Panc1 (cell line): Measurements from ENCODE around the gene SLCO3A1. TPM values are rescaled to one million over a fixed set of nuclear protein-coding genes. Genes with fewer than 3 reads are reported as not detected.

Source experiments
- ATAC-seq: fragments of 200-7000 bp; cut with Tn5 transposase; 2 replicates; pipeline ENCODE4 v1.9.1; 2020; ENCODE audit warnings: mild to moderate bottlenecking, moderate library complexity
- BruUV-seq: library from RNA; stranded (reverse); fragments of 400-500 nt; replicated peaks from 2 replicates; lab custom pipeline; 2021; lab: Mats Ljungman, UMichigan
- CTCF ChIA-PET: fragments of 300-600 bp; sonication (Branson Sonifier 250); formaldehyde crosslinking; loops from one replicate; lab custom pipeline; 2022; ENCODE audit warnings: antibody characterized with exemption; lab: Charles Lee
- POLR2A ChIA-PET: fragments of 300-600 bp; sonication (Branson Sonifier 250); formaldehyde crosslinking; loops from one replicate; lab custom pipeline; 2022; ENCODE audit warnings: antibody characterized with exemption; lab: Charles Lee
- DNase-seq: peaks from one replicate; pipeline ENCODE4 v3.0.0-alpha.2; 2010; ENCODE audit warnings: low read depth, low spot score
- H3K27ac ChIP-seq: 2 replicates; pipeline ENCODE4 v1.5.1; 2011; ENCODE audit warnings: mild to moderate bottlenecking, low read length, inconsistent platforms
- H3K27me3 ChIP-seq: fragments of 200-500 bp; sonication (Bioruptor generic); 2 replicates; pipeline ENCODE4 v1.6.0; 2014; ENCODE audit warnings: low read length, inconsistent platforms; ENCODE audit not compliant: control insufficient read depth, insufficient read depth
- H3K36me3 ChIP-seq: fragments of 200-500 bp; sonication (Bioruptor generic); 2 replicates; pipeline ENCODE4 v1.5.1; 2014; ENCODE audit warnings: inconsistent platforms, mild to moderate bottlenecking, low read length, moderate library complexity; ENCODE audit not compliant: control insufficient read depth, insufficient read depth
- H3K4me1 ChIP-seq: 2 replicates; pipeline ENCODE4 v1.5.1; 2011; ENCODE audit warnings: inconsistent platforms, mild to moderate bottlenecking, low read length, moderate library complexity; ENCODE audit not compliant: control insufficient read depth, insufficient read depth
- H3K4me3 ChIP-seq, 2 experiments: 2 replicates each; pipeline ENCODE4 v1.5.1; 2011 to 2012; ENCODE audit warnings: low read depth in 2 of 2, low read length in 2 of 2, mild to moderate bottlenecking in 2 of 2, inconsistent platforms in 1 of 2, moderate library complexity in 1 of 2
- H3K9me3 ChIP-seq: fragments of 200-500 bp; sonication (Bioruptor generic); 2 replicates; pipeline ENCODE4 v1.5.1; 2014; ENCODE audit warnings: low read depth, mild to moderate bottlenecking, inconsistent platforms, low read length, moderate library complexity; ENCODE audit not compliant: control insufficient read depth, insufficient read depth
- POLR2AphosphoS5 ChIP-seq: IDR thresholded peaks from 2 replicates; pipeline ENCODE4 v1.6.1; 2012; ENCODE audit warnings: mild to moderate bottlenecking, low read depth, low read length, moderate library complexity
- SIN3A ChIP-seq: IDR thresholded peaks from 2 replicates; pipeline ENCODE4 v1.6.1; 2012; ENCODE audit warnings: low read depth, mild to moderate bottlenecking, low read length, moderate library complexity, borderline replicate concordance; ENCODE audit not compliant: insufficient read depth
- TCF7L2 ChIP-seq: IDR thresholded peaks from 2 replicates; pipeline ENCODE4 v1.6.1; 2011; ENCODE audit warnings: mild to moderate bottlenecking, low read depth, low read length, inconsistent platforms
- in situ Hi-C: cut with HindIII; loops from 2 replicates; pipeline ENCODE4 v1.10.0; 2016; ENCODE audit warnings: low sequenced_read_pairs, low pct_unique_long_range_greater_than_20kb
- intact Hi-C: fragments of 100-400 bp; cut with micrococcal nuclease; formaldehyde crosslinking; loops from one replicate; pipeline ENCODE4 v1.10.0; 2022; ENCODE audit not compliant: unreplicated experiment
- total RNA-seq: library from RNA; stranded (reverse); gene quantifications from one replicate; pipeline ENCODE4 v1.2.1, GENCODE V29; 2021; ENCODE audit not compliant: unreplicated experiment
- TF ChIP-seq, protein P1 (sequence below): fragments of 450-650 bp; IDR thresholded peaks from 2 replicates; pipeline ENCODE4 v1.5.1; 2017; ENCODE audit warnings: mild to moderate bottlenecking
- TF ChIP-seq, protein P2 (sequence below), 2 experiments: IDR thresholded peaks; 2 replicates each; pipeline ENCODE4 v1.6.1; 2011 to 2012; ENCODE audit warnings: low read depth in 2 of 2, control low read depth in 1 of 2, low read length in 1 of 2, mild to moderate bottlenecking in 1 of 2, moderate library complexity in 1 of 2; ENCODE audit not compliant: insufficient read depth in 1 of 2

Gene SLCO3A1
- total RNA-seq, 1 experiment from 2014 or later: 20.6 TPM

DNA sequence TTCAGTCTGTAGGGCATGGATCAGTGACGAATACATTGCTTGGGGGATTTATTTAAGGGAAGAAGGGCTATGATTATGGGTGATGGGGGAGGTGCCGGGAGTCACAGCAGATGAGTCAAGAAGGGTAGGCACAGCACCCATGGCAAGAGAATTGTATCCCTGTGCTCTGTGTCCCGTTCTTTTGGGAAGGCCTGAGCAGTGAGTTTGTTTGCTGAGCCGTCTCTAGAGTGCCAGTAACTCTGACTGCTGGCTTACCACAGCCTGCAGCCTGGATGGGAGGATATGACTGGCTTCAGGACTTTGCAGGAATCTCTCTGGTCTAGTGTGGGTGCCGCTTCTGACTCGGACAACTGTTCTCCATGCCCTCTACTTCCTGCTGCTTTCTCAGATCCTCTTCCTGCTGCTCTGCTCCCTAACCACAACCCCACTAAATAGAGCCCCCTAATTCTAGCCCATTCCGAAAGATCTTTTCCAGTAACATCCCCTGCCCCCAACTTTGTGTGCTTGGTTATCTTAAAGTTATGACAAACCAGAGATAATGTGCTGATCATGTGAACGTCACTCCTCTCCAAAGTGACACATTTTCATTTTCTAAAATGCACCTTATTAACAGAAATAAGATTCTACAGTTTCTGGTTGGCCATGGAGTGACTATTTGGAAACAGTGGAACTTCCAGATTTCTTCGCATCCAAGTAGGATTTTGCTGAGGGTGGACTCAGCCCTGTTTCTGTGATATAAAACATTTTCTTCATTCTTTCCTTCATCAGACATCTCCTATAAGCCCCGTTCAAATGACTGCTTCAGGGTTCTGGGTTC, 239.0 kb downstream of the SLCO3A1 start:
- Histone ChIP-seq H3K36me3 (no peaks in the 10 kb centered on the region), H3K4me1 (no peaks in the 10 kb centered on the region), H3K4me3 (no peak overlapping the region), H3K27me3 (no peaks in the 10 kb centered on the region), H3K9me3 (no peaks in the 10 kb centered on the region), H3K27ac (no peak overlapping the region)
- DNase-seq (no peak), ATAC-seq (peak; percentile 38; the same call in 1 of the 2 replicates)
- in situ Hi-C loops (no loop called here), intact Hi-C loops (no loop called here)
- CTCF ChIA-PET: no interaction called here
- BruUV-seq: no TSS peak
- no peak for TF ChIP-seq SIN3A
- POLR2A ChIA-PET: no interaction called here

DNA sequence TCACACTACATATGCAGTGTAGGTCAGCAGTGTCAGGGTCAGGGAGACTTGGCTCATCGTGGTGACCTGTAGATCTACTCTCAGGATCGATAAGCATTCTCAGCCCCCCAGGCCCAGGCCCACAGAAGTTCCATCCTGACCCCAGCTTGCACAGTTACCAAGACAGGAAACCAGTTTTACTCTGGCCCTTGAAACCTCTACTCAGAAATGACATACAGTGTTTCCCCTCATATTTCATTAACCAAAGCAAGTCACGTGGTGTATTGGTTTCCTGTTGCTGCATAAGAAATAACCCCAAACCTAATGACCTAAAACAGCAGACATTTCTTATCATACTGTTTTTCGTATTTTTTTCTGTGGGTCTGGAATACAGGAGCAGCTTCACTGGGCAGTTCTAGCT, 242.2 kb downstream of the SLCO3A1 start:
- CTCF ChIA-PET: interaction anchor here (0.6 kb wide), 1 partner anchor 289 kb away, joined by 3 read pairs; no protein-coding TSS in a partner anchor
- BruUV-seq: no TSS peak

DNA sequence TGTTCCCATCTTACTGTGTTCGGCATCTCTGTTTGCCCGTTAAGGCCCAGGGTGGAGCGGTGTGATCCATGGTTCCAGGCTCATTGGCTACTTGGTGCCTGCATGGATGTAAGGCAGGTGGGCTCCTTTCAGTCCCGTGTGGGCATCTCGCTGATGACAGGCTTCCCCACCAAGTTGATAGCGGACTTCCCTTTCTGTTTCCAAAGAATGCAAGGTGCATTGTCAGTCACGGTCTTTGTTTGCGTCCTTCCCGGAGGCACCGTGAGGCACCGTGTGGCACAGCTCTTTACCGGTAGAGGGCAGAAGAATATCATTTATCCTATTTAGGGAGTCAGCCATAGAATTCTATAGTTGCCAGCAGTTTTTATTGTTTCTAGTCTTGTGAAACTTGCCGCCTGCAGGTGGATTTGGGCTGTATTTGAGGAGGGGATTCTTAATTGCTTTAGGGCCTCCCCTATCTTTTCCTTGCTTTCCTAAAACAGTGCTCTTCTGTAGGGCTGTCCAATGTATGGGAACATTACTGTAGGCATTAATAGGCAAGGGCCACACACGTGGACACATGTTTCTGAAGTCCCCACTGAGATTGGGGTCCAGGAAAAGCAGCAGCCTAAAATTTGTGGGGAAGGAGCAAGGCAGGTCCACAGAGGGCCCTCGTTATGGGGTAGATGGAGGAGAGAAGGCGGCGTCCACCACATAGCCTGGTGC, 244.1 kb downstream of the SLCO3A1 start:
- ChIA-PET POLR2A (no interaction called here), CTCF (interaction anchor here (0.6 to 0.8 kb wide), 3 partner anchors 617 to 652 kb away, joined by 3 to 11 read pairs (median 4); no protein-coding TSS in a partner anchor)
- no peaks in the 10 kb centered on the region for H3K4me1 ChIP-seq
- intact Hi-C loops: loop anchor here (1.0 to 5.0 kb wide), 4 partner anchors 130 to 615 kb away; no protein-coding TSS in a partner anchor
- DNase-seq (no peak), ATAC-seq (peak; percentile 95)
- no peaks in the 10 kb centered on the region for H3K27me3 ChIP-seq
- no peak overlapping the region for H3K27ac ChIP-seq
- in situ Hi-C loops: no loop called here
- H3K4me3 ChIP-seq: 0 out of 4 replicates have a peak overlapping the region, but pooled peaks of 1 of the 2 experiments have one; percentile 2
- no peaks in the 10 kb centered on the region for H3K36me3 ChIP-seq
- no peaks in the 10 kb centered on the region for H3K9me3 ChIP-seq
- no TSS peak for BruUV-seq
- TF ChIP-seq, protein P1, sequence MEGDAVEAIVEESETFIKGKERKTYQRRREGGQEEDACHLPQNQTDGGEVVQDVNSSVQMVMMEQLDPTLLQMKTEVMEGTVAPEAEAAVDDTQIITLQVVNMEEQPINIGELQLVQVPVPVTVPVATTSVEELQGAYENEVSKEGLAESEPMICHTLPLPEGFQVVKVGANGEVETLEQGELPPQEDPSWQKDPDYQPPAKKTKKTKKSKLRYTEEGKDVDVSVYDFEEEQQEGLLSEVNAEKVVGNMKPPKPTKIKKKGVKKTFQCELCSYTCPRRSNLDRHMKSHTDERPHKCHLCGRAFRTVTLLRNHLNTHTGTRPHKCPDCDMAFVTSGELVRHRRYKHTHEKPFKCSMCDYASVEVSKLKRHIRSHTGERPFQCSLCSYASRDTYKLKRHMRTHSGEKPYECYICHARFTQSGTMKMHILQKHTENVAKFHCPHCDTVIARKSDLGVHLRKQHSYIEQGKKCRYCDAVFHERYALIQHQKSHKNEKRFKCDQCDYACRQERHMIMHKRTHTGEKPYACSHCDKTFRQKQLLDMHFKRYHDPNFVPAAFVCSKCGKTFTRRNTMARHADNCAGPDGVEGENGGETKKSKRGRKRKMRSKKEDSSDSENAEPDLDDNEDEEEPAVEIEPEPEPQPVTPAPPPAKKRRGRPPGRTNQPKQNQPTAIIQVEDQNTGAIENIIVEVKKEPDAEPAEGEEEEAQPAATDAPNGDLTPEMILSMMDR: peak; percentile 89
- TF ChIP-seq, protein P2, sequence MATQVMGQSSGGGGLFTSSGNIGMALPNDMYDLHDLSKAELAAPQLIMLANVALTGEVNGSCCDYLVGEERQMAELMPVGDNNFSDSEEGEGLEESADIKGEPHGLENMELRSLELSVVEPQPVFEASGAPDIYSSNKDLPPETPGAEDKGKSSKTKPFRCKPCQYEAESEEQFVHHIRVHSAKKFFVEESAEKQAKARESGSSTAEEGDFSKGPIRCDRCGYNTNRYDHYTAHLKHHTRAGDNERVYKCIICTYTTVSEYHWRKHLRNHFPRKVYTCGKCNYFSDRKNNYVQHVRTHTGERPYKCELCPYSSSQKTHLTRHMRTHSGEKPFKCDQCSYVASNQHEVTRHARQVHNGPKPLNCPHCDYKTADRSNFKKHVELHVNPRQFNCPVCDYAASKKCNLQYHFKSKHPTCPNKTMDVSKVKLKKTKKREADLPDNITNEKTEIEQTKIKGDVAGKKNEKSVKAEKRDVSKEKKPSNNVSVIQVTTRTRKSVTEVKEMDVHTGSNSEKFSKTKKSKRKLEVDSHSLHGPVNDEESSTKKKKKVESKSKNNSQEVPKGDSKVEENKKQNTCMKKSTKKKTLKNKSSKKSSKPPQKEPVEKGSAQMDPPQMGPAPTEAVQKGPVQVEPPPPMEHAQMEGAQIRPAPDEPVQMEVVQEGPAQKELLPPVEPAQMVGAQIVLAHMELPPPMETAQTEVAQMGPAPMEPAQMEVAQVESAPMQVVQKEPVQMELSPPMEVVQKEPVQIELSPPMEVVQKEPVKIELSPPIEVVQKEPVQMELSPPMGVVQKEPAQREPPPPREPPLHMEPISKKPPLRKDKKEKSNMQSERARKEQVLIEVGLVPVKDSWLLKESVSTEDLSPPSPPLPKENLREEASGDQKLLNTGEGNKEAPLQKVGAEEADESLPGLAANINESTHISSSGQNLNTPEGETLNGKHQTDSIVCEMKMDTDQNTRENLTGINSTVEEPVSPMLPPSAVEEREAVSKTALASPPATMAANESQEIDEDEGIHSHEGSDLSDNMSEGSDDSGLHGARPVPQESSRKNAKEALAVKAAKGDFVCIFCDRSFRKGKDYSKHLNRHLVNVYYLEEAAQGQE (IDR thresholded peaks at IDR 0.05; ENCODE audit: insufficient read depth in 1 of 2, low read depth in 2 of 2, low read length in 1 of 2): no peak
- TF ChIP-seq TCF7L2: no peak

More for the DNA sequence above, 242.2 kb downstream of the SLCO3A1 start:
- TF ChIP-seq TCF7L2 (no peak), SIN3A (no peak), POLR2AphosphoS5 (no peak)
- H3K4me3 ChIP-seq: no peak overlapping the region
- in situ Hi-C loops: no loop called here
- H3K36me3 ChIP-seq: no peaks in the 10 kb centered on the region
- DNase-seq (no peak), ATAC-seq (no peak)
- H3K27me3 ChIP-seq: no peaks in the 10 kb centered on the region
- intact Hi-C loops: loop anchor here (5.0 kb wide), 3 partner anchors 132 to 617 kb away; no protein-coding TSS in a partner anchor
- no peaks in the 10 kb centered on the region for H3K4me1 ChIP-seq
- POLR2A ChIA-PET: no interaction called here
- no peaks in the 10 kb centered on the region for H3K9me3 ChIP-seq
- H3K27ac ChIP-seq: no peak overlapping the region
